Measurements from ENCODE around the gene MAP3K3.

MAP3K3 gene

GRCh38 chr17:63682441-63682840, 60.2 kb downstream of the MAP3K3 start:
- no peaks in the 10 kb centered on the region for H3K9me3 ChIP-seq (ENCODE audit: insufficient read depth, low read length, severe bottlenecking)
- H4K20me1 ChIP-seq (ENCODE audit: insufficient read depth, low read length) = no peaks in the 10 kb centered on the region
- H3K4me2 ChIP-seq (ENCODE audit: insufficient read depth, low read length) = no peak overlapping the region
- H3K9ac ChIP-seq (ENCODE audit: low read depth, low read length) = no peak overlapping the region
- DNase-seq (no peak), ATAC-seq (ENCODE audit: insufficient read depth, low read depth) (no peak)
- no peak overlapping the region for H3K27ac ChIP-seq (ENCODE audit: low read length)
- H3K4me3 ChIP-seq (ENCODE audit: low read depth in 1 of 2, low read length in 2 of 2) = no peak overlapping the region
- no peaks in the 10 kb centered on the region for H3K4me1 ChIP-seq (ENCODE audit: insufficient read depth, low read length)
- TF ChIP-seq EZH2 (IDR thresholded peaks at IDR 0.05; ENCODE audit: borderline replicate concordance, low read depth, low read length, severe bottlenecking) = no peak
- TF ChIP-seq, protein P1, sequence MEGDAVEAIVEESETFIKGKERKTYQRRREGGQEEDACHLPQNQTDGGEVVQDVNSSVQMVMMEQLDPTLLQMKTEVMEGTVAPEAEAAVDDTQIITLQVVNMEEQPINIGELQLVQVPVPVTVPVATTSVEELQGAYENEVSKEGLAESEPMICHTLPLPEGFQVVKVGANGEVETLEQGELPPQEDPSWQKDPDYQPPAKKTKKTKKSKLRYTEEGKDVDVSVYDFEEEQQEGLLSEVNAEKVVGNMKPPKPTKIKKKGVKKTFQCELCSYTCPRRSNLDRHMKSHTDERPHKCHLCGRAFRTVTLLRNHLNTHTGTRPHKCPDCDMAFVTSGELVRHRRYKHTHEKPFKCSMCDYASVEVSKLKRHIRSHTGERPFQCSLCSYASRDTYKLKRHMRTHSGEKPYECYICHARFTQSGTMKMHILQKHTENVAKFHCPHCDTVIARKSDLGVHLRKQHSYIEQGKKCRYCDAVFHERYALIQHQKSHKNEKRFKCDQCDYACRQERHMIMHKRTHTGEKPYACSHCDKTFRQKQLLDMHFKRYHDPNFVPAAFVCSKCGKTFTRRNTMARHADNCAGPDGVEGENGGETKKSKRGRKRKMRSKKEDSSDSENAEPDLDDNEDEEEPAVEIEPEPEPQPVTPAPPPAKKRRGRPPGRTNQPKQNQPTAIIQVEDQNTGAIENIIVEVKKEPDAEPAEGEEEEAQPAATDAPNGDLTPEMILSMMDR (IDR thresholded peaks at IDR 0.05; ENCODE audit: borderline replicate concordance, extremely low read depth, low read length, poor library complexity, severe bottlenecking) = no peak
- no peaks in the 10 kb centered on the region for H3K27me3 ChIP-seq (ENCODE audit: insufficient read depth, low read length, poor library complexity)
- no peak overlapping the region for H2AFZ ChIP-seq (ENCODE audit: low read depth, low read length)
- H3K36me3 ChIP-seq (ENCODE audit: insufficient read depth, low read length) = peaks cover 89% of the 10 kb centered on the region
- H3K79me2 ChIP-seq (ENCODE audit: insufficient read depth, low read length) = 0 out of 2 replicates have a peak, but pooled peaks cover 2% of the 10 kb centered on the region

GRCh38 chr17:63682981-63683380, 60.8 kb downstream of the MAP3K3 start:
- Histone ChIP-seq H3K4me3 (ENCODE audit: low read depth in 1 of 2, low read length in 2 of 2) (no peak overlapping the region), H3K4me1 (ENCODE audit: insufficient read depth, low read length) (no peaks in the 10 kb centered on the region), H3K4me2 (ENCODE audit: insufficient read depth, low read length) (no peak overlapping the region), H2AFZ (ENCODE audit: low read depth, low read length) (no peak overlapping the region), H4K20me1 (ENCODE audit: insufficient read depth, low read length) (no peaks in the 10 kb centered on the region), H3K9ac (ENCODE audit: low read depth, low read length) (no peak overlapping the region), H3K36me3 (ENCODE audit: insufficient read depth, low read length) (peaks cover 84% of the 10 kb centered on the region), H3K79me2 (ENCODE audit: insufficient read depth, low read length) (0 out of 2 replicates have a peak, but pooled peaks cover 2% of the 10 kb centered on the region), H3K27ac (ENCODE audit: low read length) (no peak overlapping the region), H3K9me3 (ENCODE audit: insufficient read depth, low read length, severe bottlenecking) (no peaks in the 10 kb centered on the region), H3K27me3 (ENCODE audit: insufficient read depth, low read length, poor library complexity) (no peaks in the 10 kb centered on the region)
- ATAC-seq (ENCODE audit: insufficient read depth, low read depth) (no peak), DNase-seq (no peak)
- TF ChIP-seq EZH2 (IDR thresholded peaks at IDR 0.05; ENCODE audit: borderline replicate concordance, low read depth, low read length, severe bottlenecking) = no peak
- TF ChIP-seq, protein P1 (IDR thresholded peaks at IDR 0.05; ENCODE audit: borderline replicate concordance, extremely low read depth, low read length, poor library complexity, severe bottlenecking) = no peak

- no peaks in the 10 kb centered on the region; the same call in 1 of the 2 replicates for H4K20me1 ChIP-seq (ENCODE audit: insufficient read depth, low read length)
- TF ChIP-seq, protein P1 (IDR thresholded peaks at IDR 0.05; ENCODE audit: borderline replicate concordance, extremely low read depth, low read length, poor library complexity, severe bottlenecking) = no peak
- no peak for TF ChIP-seq EZH2 (IDR thresholded peaks at IDR 0.05; ENCODE audit: borderline replicate concordance, low read depth, low read length, severe bottlenecking)
- no peaks in the 10 kb centered on the region for H3K4me1 ChIP-seq (ENCODE audit: insufficient read depth, low read length)
- peaks cover 84% of the 10 kb centered on the region for H3K36me3 ChIP-seq (ENCODE audit: insufficient read depth, low read length)
- no peak overlapping the region for H3K4me2 ChIP-seq (ENCODE audit: insufficient read depth, low read length)
- H3K9me3 ChIP-seq (ENCODE audit: insufficient read depth, low read length, severe bottlenecking) = no peaks in the 10 kb centered on the region
- no peak overlapping the region for H3K27ac ChIP-seq (ENCODE audit: low read length)
- H3K79me2 ChIP-seq (ENCODE audit: insufficient read depth, low read length) = 0 out of 2 replicates have a peak, but pooled peaks cover 2% of the 10 kb centered on the region
- ATAC-seq (ENCODE audit: insufficient read depth, low read depth) = no peak
- H3K4me3 ChIP-seq (ENCODE audit: low read depth in 1 of 2, low read length in 2 of 2) = no peak overlapping the region
- no peak for DNase-seq
- no peaks in the 10 kb centered on the region for H3K27me3 ChIP-seq (ENCODE audit: insufficient read depth, low read length, poor library complexity)
- H2AFZ ChIP-seq (ENCODE audit: low read depth, low read length) = no peak overlapping the region
- H3K9ac ChIP-seq (ENCODE audit: low read depth, low read length) = no peak overlapping the region
Observed at GRCh38 chr17:63685041-63685440, 62.8 kb downstream of the MAP3K3 start.

Measured in DND-41 (cell line).